ENCODE results near the gene DSCAM. TPM values are rescaled to one million over a fixed set of nuclear protein-coding genes. Genes with fewer than 3 reads are reported as not detected.

The DSCAM gene
- total RNA-seq, 1 donor = not detected

DNA sequence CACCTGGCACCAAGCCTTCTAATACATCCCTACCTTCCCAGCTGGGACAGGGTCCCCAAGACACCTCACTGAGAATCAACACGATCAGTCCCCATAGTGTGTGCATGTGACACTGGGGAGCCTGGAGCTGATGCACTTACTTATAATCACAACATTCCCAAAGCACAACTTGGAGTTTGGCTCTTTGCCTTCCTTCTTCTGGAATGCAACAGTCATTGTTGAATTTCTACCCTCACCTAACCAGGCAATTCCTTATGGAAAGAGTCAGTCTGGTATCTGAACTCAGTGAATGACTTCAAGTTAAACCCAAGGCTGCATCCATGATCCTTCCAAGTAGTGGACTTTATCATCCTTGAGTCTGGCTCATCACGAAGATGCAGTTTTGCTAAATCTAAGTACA lies 86.1 kb downstream of the DSCAM start:
- no peak overlapping the region for H3K4me3 ChIP-seq (ENCODE audit: low read depth, low read length)
- DNase-seq (ENCODE audit: low read depth) = no peak
- TF ChIP-seq, protein P1, sequence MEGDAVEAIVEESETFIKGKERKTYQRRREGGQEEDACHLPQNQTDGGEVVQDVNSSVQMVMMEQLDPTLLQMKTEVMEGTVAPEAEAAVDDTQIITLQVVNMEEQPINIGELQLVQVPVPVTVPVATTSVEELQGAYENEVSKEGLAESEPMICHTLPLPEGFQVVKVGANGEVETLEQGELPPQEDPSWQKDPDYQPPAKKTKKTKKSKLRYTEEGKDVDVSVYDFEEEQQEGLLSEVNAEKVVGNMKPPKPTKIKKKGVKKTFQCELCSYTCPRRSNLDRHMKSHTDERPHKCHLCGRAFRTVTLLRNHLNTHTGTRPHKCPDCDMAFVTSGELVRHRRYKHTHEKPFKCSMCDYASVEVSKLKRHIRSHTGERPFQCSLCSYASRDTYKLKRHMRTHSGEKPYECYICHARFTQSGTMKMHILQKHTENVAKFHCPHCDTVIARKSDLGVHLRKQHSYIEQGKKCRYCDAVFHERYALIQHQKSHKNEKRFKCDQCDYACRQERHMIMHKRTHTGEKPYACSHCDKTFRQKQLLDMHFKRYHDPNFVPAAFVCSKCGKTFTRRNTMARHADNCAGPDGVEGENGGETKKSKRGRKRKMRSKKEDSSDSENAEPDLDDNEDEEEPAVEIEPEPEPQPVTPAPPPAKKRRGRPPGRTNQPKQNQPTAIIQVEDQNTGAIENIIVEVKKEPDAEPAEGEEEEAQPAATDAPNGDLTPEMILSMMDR (IDR thresholded peaks at IDR 0.05; ENCODE audit: insufficient read depth, low read length) = no peak

- no peak for DNase-seq (ENCODE audit: low read depth)
- H3K4me3 ChIP-seq (ENCODE audit: low read depth, low read length) = no peak overlapping the region
- TF ChIP-seq, protein P1 (IDR thresholded peaks at IDR 0.05; ENCODE audit: insufficient read depth, low read length) = no peak
Measured at GRCh38 chr21:40759061-40759460, 87.9 kb downstream of the DSCAM start.

- DNase-seq (ENCODE audit: low read depth) = no peak
- H3K4me3 ChIP-seq (ENCODE audit: low read depth, low read length) = no peak overlapping the region
- TF ChIP-seq, protein P1 (IDR thresholded peaks at IDR 0.05; ENCODE audit: insufficient read depth, low read length) = no peak
Measured at GRCh38 chr21:40757366-40757765, 89.6 kb downstream of the DSCAM start.

DNA sequence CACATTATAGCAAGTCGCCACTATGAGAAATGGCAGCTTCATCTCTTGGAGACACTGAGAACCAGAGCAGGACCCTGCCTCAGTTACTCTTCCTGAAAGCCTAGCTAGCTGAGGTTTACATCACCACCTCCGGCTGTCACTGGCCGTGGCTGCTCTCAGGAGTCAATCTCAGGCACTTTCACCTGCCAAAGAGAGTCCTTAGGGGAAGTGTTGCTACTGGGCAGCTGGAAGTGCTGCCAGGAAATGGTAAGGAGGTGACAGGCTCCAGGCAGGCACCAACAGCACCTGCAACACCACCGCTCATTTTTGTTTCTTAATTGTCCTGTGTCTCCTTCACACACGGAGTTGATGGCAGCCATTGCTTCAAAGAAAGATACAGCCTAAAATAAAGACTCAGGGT lies 92.5 kb downstream of the DSCAM start:
- no peak overlapping the region for H3K4me3 ChIP-seq (ENCODE audit: low read depth, low read length)
- DNase-seq (ENCODE audit: low read depth) = no peak
- TF ChIP-seq, protein P1 (IDR thresholded peaks at IDR 0.05; ENCODE audit: insufficient read depth, low read length) = no peak

GRCh38 chr21:40753756-40754155 lies 93.2 kb downstream of the DSCAM start:
- H3K4me3 ChIP-seq (ENCODE audit: low read depth, low read length) = no peak overlapping the region
- TF ChIP-seq, protein P1 (IDR thresholded peaks at IDR 0.05; ENCODE audit: insufficient read depth, low read length) = no peak
- no peak for DNase-seq (ENCODE audit: low read depth)

DNA sequence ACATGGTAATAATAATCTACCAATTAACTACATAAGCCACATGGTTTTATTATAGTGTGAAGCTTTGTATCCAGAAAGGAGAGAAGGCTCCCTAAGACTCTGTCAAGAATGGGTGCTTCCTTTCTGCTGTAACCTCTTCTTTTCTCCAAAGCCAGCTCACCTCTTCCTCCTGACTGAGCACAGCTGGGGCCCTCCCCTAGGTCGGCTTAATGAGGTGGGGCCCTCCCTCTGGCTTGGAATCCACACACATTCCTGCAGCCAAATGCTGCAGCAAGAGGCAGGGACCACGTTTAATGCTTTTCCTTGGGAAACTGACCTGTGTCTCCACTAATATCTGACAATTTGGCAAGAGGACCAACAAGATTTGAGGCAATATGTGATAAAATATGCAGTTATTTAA lies 94.8 kb downstream of the DSCAM start:
- DNase-seq (ENCODE audit: low read depth) = no peak
- no peak overlapping the region for H3K4me3 ChIP-seq (ENCODE audit: low read depth, low read length)
- TF ChIP-seq, protein P1 (IDR thresholded peaks at IDR 0.05; ENCODE audit: insufficient read depth, low read length) = no peak

DNA sequence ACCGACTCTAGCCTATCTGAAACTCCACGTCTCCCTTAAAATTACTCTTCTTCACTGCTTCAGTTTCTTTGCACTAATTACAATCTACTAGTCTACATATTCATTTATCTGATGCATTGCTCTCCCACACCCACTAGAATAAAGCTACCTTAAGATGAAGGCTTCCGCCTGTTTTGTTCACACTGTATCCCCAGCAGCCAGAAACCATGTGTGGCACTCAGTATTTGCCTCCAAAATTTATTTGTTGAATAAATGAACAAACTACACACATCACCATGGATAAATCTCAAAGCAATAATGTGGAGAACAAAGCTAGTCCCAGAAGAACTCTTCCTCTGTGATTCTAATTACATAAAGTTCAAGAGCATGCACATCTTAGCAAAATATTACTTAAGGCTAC lies 95.7 kb downstream of the DSCAM start:
- no peak for DNase-seq (ENCODE audit: low read depth)
- TF ChIP-seq, protein P1 (IDR thresholded peaks at IDR 0.05; ENCODE audit: insufficient read depth, low read length) = no peak
- H3K4me3 ChIP-seq (ENCODE audit: low read depth, low read length) = no peak overlapping the region
